K562 (cell line): ENCODE data around the gene FOSL1. TPM values are rescaled to one million over a fixed set of nuclear protein-coding genes. Genes with fewer than 3 reads are reported as not detected.

ENCODE experiments used
- ATAC-seq: fragments of 200-7000 bp; cut with Tn5 transposase; 3 replicates; pipeline ENCODE4 v1.9.1; 2020; ENCODE audit warnings: moderate library complexity
- BruUV-seq: library from RNA; stranded (reverse); fragments of 400-500 nt; replicated peaks from 2 replicates; lab custom pipeline; 2021; lab: Mats Ljungman, UMichigan
- CTCF ChIA-PET: fragments of 300-600 bp; formaldehyde crosslinking; extraction: SDS; loops from one replicate; lab custom pipeline; 2021; ENCODE audit warnings: low intra/inter-chr PET ratio; lab: Yijun Ruan, JAX
- POLR2A ChIA-PET: fragments of 300-600, 350-650 bp; sonication (Branson Sonifier 250); formaldehyde crosslinking; extraction: SDS; loops from one replicate; lab custom pipeline; 2021; ENCODE audit warnings: antibody characterized with exemption, inconsistent platforms; lab: Yijun Ruan, JAX
- DNase-seq, 4 experiments: peaks; one replicate each; pipeline versions ENCODE4 v3.0.0 to v3.0.0-alpha.2; 2011 to 2018; ENCODE audit warnings: low spot score in 3 of 4, mixed read lengths in 3 of 4; ENCODE audit errors: extremely low read depth in 1 of 4
- FAIRE-seq: peaks from 2 replicates; lab custom pipeline; 2011; peaks lifted over from hg19 to GRCh38; lab: Jason Lieb, UNC
- H2AFZ ChIP-seq: 2 replicates; pipeline ENCODE4 v1.6.0; 2011; ENCODE audit warnings: low read depth, low read length, control low read depth, inconsistent platforms
- H3K27ac ChIP-seq: fragments of 200-600 bp; 3 replicates; pipeline ENCODE4 v1.8.0; 2011; ENCODE audit warnings: low read depth, mild to moderate bottlenecking, control low read depth, inconsistent platforms, low read length, moderate library complexity, mixed read lengths; ENCODE audit errors: extremely low read depth
- H3K27me3 ChIP-seq, 2 experiments: fragments of 300-600 bp in 1 of 2; 2 replicates in 1 of 2; 3 replicates in 1 of 2; pipeline versions ENCODE4 v1.6.0 to v1.8.0; 2011; ENCODE audit warnings: inconsistent platforms in 2 of 2, low read length in 2 of 2, mild to moderate bottlenecking in 1 of 2, mixed read lengths in 1 of 2, moderate library complexity in 1 of 2; ENCODE audit not compliant: control insufficient read depth in 2 of 2, insufficient read depth in 2 of 2
- H3K36me3 ChIP-seq: fragments of 300-600 bp; 3 replicates; pipeline ENCODE4 v1.8.0; 2011; ENCODE audit warnings: mild to moderate bottlenecking, low read length, inconsistent platforms; ENCODE audit not compliant: control insufficient read depth, insufficient read depth
- H3K4me1 ChIP-seq, 2 experiments: fragments of 200-600 bp in 1 of 2; replicated peaks in 1 of 2; 2 replicates in 1 of 2; 3 replicates in 1 of 2; pipeline versions ENCODE4 v1.5.1 to v1.8.0; 2011; ENCODE audit warnings: inconsistent platforms in 2 of 2, low read length in 2 of 2, mild to moderate bottlenecking in 1 of 2, mixed read lengths in 1 of 2, moderate library complexity in 1 of 2; ENCODE audit not compliant: control insufficient read depth in 2 of 2, insufficient read depth in 2 of 2
- H3K4me2 ChIP-seq: 2 replicates; pipeline ENCODE4 v1.6.1; 2011; ENCODE audit warnings: low read length, control low read depth, inconsistent platforms, mixed read lengths; ENCODE audit not compliant: insufficient read depth
- H3K4me3 ChIP-seq: fragments of 200-600 bp; sonication (generic), shearing (Covaris generic); 2 replicates; pipeline ENCODE4 v1.5.1; 2016; ENCODE audit warnings: control low read depth, inconsistent platforms
- H3K79me2 ChIP-seq: fragments of 200-600 bp; 3 replicates; pipeline ENCODE4 v1.8.0; 2011; ENCODE audit warnings: low read length, inconsistent platforms; ENCODE audit not compliant: control insufficient read depth, insufficient read depth
- H3K9ac ChIP-seq, 2 experiments: 2 replicates each; pipeline versions ENCODE4 v1.6.0 to v1.6.1; 2011; ENCODE audit warnings: low read depth in 2 of 2, low read length in 2 of 2, control low read depth in 1 of 2, inconsistent platforms in 1 of 2, mild to moderate bottlenecking in 1 of 2, mixed read lengths in 1 of 2; ENCODE audit not compliant: insufficient read depth in 1 of 2
- H3K9me1 ChIP-seq: one replicate; pipeline ENCODE4 v1.6.0; 2011; ENCODE audit warnings: inconsistent platforms, mild to moderate bottlenecking, low read length, moderate library complexity; ENCODE audit not compliant: control insufficient read depth, insufficient read depth
- H3K9me3 ChIP-seq: replicated peaks from 2 replicates; pipeline ENCODE4 v1.5.1; 2011; ENCODE audit warnings: low read depth, low read length, inconsistent platforms; ENCODE audit not compliant: control insufficient read depth, insufficient read depth
- H4K20me1 ChIP-seq: replicated peaks from 2 replicates; pipeline ENCODE4 v1.6.1; 2011; ENCODE audit warnings: low read length, inconsistent platforms, mixed read lengths; ENCODE audit not compliant: control insufficient read depth, insufficient read depth
- CHCHD3 ChIP-seq: fragments of 250-450 bp; sonication (Bioruptor Pico); IDR thresholded peaks from 2 replicates; pipeline ENCODE4 v2.1.2; 2022; ENCODE audit warnings: mild to moderate bottlenecking
- CHD1 ChIP-seq: fragments of 200-600 bp; sonication (generic); IDR thresholded peaks from one replicate; pipeline ENCODE4 v1.6.1; 2012; ENCODE audit warnings: mild to moderate bottlenecking, moderate library complexity, low read length, inconsistent platforms
- EWSR1 ChIP-seq: fragments of 450-650 bp; IDR thresholded peaks from 2 replicates; pipeline ENCODE4 v1.6.1; 2018; ENCODE audit warnings: borderline replicate concordance, mild to moderate bottlenecking, low read depth, moderate library complexity; ENCODE audit not compliant: partially characterized antibody
- MGA ChIP-seq: fragments of 450-650 bp; IDR thresholded peaks from 2 replicates; pipeline ENCODE4 v1.6.1; 2016; ENCODE audit warnings: mild to moderate bottlenecking, moderate library complexity
- NFIC ChIP-seq: fragments of 450-650 bp; IDR thresholded peaks from 2 replicates; pipeline ENCODE4 v1.6.1; 2017; ENCODE audit warnings: mild to moderate bottlenecking, inconsistent platforms
- SMARCC2 ChIP-seq: fragments of 450-650 bp; IDR thresholded peaks from 2 replicates; pipeline ENCODE4 v1.6.1; 2017; ENCODE audit warnings: antibody characterized with exemption, moderate library complexity, mild to moderate bottlenecking, low read depth
- XRCC5 ChIP-seq: fragments of 200-400 bp; formaldehyde crosslinking; IDR thresholded peaks from 2 replicates; pipeline ENCODE4 v1.6.1; 2017; ENCODE audit warnings: low read depth, mild to moderate bottlenecking, low read length
- ZBTB7A ChIP-seq: IDR thresholded peaks from 2 replicates; pipeline ENCODE4 v1.6.1; 2011; ENCODE audit warnings: low read depth, mild to moderate bottlenecking, low read length, moderate library complexity, borderline replicate concordance; ENCODE audit not compliant: control insufficient read depth
- ZNF146 ChIP-seq: IDR thresholded peaks from one replicate; pipeline ENCODE4 v1.6.1; 2018; ENCODE audit warnings: missing compliant biosample characterization; ENCODE audit not compliant: unreplicated experiment
- ZNF551 ChIP-seq: fragments of 250-450 bp; sonication (Bioruptor Pico); IDR thresholded peaks from 2 replicates; pipeline ENCODE4 v1.5.0; 2021; ENCODE audit warnings: mild to moderate bottlenecking, moderate library complexity
- WGBS: fragments of 100-300 bp; shearing (Covaris generic); methylation state at CpG from one replicate; pipeline ENCODE4 v1.1.6; 2016; ENCODE audit warnings: low coverage, mixed read lengths; ENCODE audit not compliant: insufficient coverage; ENCODE audit errors: missing lambda C conversion rate; 5-methylcytosine and 5-hydroxymethylcytosine counted together
- in situ Hi-C: fragments of 300-500 bp; cut with MboI; formaldehyde crosslinking; loops from 4 replicates; pipeline ENCODE4 v1.15.0; 2018; ENCODE audit warnings: inconsistent platforms, mixed read lengths
- intact Hi-C: fragments of 100-400 bp; cut with micrococcal nuclease; formaldehyde crosslinking; loops from 2 replicates; pipeline ENCODE4 v1.14.2; 2022
- polyA plus RNA-seq, 8 experiments: library from polyadenylated mRNA; depleted of rRNA in 4 of 8; stranded (reverse) in 5 of 8; unstranded in 3 of 8; fragments of >200 nt; fragmentation: Nextera tagmentation in 2 of 8; fragmentation: Illumina TruSeq in 1 of 8; extraction: Ambion mirVana in 2 of 8; extraction: Trizol in 1 of 8; gene quantifications; 2 replicates each; pipeline versions ENCODE4 v1.2.1 to v1.2.3, GENCODE V29; 2011 to 2014; ENCODE audit warnings: inconsistent platforms in 1 of 8, missing spikeins in 1 of 8
- total RNA-seq, 7 experiments: library from RNA; depleted of rRNA in 6 of 7; stranded (reverse); fragments of >200 nt in 6 of 7; fragmentation: Illumina TruSeq in 2 of 7; extraction: Trizol in 2 of 7; gene quantifications; 2 replicates each; pipeline versions ENCODE4 v1.2.1 to v1.2.3, GENCODE V29; 2011 to 2021; ENCODE audit warnings: low replicate concordance in 1 of 7

The FOSL1 gene
- total and polyA plus RNA-seq, 9 of the 15 experiments (the other 6 are each of a cell fraction or from before 2014, with no cell fraction given) = 3.5 to 39.6 (median 10.0) TPM

- in situ Hi-C loops = no loop called here
- no peak for ATAC-seq
- POLR2A ChIA-PET = interaction anchor here (0.6 to 5.6 kb wide), 31 partner anchors 9 to 791 kb away, joined by 3 to 151 read pairs (median 4); partner anchors contain the start of genes AP5B1, CCDC85B, FIBP and FOSL1
- H3K4me2 ChIP-seq = peak overlapping the region; percentile 95
- WGBS = under 1% methylated on average over 10 of the region's 10 CpGs
- H3K4me3 ChIP-seq = peak overlapping the region; percentile 95
- H3K9ac ChIP-seq = peak overlapping the region; percentile 99 to 100
- peak overlapping the region; percentile 96 for H3K27ac ChIP-seq
- CTCF ChIA-PET = interaction anchor here (1.1 kb wide), 1 partner anchor 41 kb away, joined by 4 read pairs; no protein-coding TSS in a partner anchor
- DNase-seq = no peak
- H3K9me1 ChIP-seq = peaks cover 11% of the 10 kb centered on the region
- peaks cover 22% of the 10 kb centered on the region for H4K20me1 ChIP-seq
- H2AFZ ChIP-seq = peak overlapping the region; percentile 69
- intact Hi-C loops = loop anchor here (5.0 kb wide), 1 partner anchor 44 kb away; the partner anchor contains the start of gene FOSL1
- peaks cover 68% of the 10 kb centered on the region for H3K79me2 ChIP-seq
- H3K4me1 ChIP-seq = peaks cover 14 to 71% of the 10 kb centered on the region in 2 experiments
- no peaks in the 10 kb centered on the region for H3K9me3 ChIP-seq
- peaks cover 57% of the 10 kb centered on the region for H3K36me3 ChIP-seq
- H3K27me3 ChIP-seq = no peaks in the 10 kb centered on the region; a peak in 1 of 5 replicates
- no peak for FAIRE-seq
- TSS peak; percentile 23 for BruUV-seq
- TF ChIP-seq MGA (no peak), XRCC5 (no peak), ZNF551 (peak; percentile 66; the same call in 1 of the 2 replicates), CHCHD3 (CRISPR knock-in tag) (0 out of 2 replicates have a peak, but pooled peaks have one; percentile 44), CHD1 (peak; percentile 96), NFIC (no peak), SMARCC2 (no peak), ZNF146 (CRISPR knock-in tag) (no peak), ZBTB7A (no peak), EWSR1 (no peak)
Observed at GRCh38 chr11:65858681-65859087, 41.5 kb downstream of the FOSL1 start.
